Spleen (tissue), 11 donors: ENCODE data around the gene HEPHL1. TPM values are rescaled to one million over a fixed set of nuclear protein-coding genes. Genes with fewer than 3 reads are reported as not detected.

Experiments
- DNase-seq: peaks from one replicate; pipeline ENCODE4 v3.0.0-alpha.2; 2020
- H3K27ac ChIP-seq, 8 donors: fragments of 200-600 bp; sonication (generic) in 7 of 8; 1 replicate in 4 of 8; 2 replicates in 4 of 8; pipeline versions ENCODE4 v1.5.0 to v1.8.0; 2016 to 2021; ENCODE audit warnings: inconsistent platforms in 4 of 8, mild to moderate bottlenecking in 4 of 8, moderate library complexity in 1 of 8
- H3K27me3 ChIP-seq, 7 donors: fragments of 200-600 bp; sonication (generic) in 6 of 7; replicated peaks in 1 of 7; 1 replicate in 4 of 7; 2 replicates in 3 of 7; pipeline versions ENCODE4 v1.5.0 to v1.8.0; 2016 to 2021; ENCODE audit warnings: inconsistent platforms in 3 of 7, mild to moderate bottlenecking in 1 of 7
- H3K36me3 ChIP-seq, 6 donors: fragments of 200-600 bp; sonication (generic) in 5 of 6; 1 replicate in 4 of 6; 2 replicates in 2 of 6; pipeline versions ENCODE4 v1.5.0 to v1.8.0; 2016 to 2021; ENCODE audit warnings: inconsistent platforms in 2 of 6
- H3K4me1 ChIP-seq, 6 donors: fragments of 200-600 bp; sonication (generic) in 5 of 6; 1 replicate in 3 of 6; 2 replicates in 3 of 6; pipeline versions ENCODE4 v1.5.0 to v1.8.0; 2016 to 2021; ENCODE audit warnings: inconsistent platforms in 3 of 6
- H3K4me3 ChIP-seq, 8 donors: fragments of 200-600 bp; sonication (generic) in 7 of 8; 1 replicate in 4 of 8; 2 replicates in 4 of 8; pipeline versions ENCODE4 v1.5.0 to v1.8.0; 2016 to 2021; ENCODE audit warnings: inconsistent platforms in 4 of 8, mild to moderate bottlenecking in 4 of 8, moderate library complexity in 2 of 8
- H3K9me3 ChIP-seq, 8 donors: fragments of 200-600 bp; sonication (generic) in 7 of 8; 1 replicate in 4 of 8; 2 replicates in 4 of 8; pipeline versions ENCODE4 v1.5.0 to v1.8.0; 2016 to 2021; ENCODE audit warnings: inconsistent platforms in 4 of 8
- POLR2A ChIP-seq, 3 donors: fragments of 450-650 bp; IDR thresholded peaks; one replicate each; pipeline ENCODE4 v1.5.1; 2017; ENCODE audit warnings: antibody characterized with exemption in 3 of 3, mild to moderate bottlenecking in 1 of 3
- POLR2AphosphoS5 ChIP-seq, 3 donors: sonication (generic); formaldehyde crosslinking; IDR thresholded peaks; one replicate each; pipeline ENCODE4 v1.5.1; 2017; ENCODE audit warnings: antibody characterized with exemption in 3 of 3
- WGBS, 5 donors: extraction: QIAGEN DNeasy Blood & Tissue Kit in 3 of 5; methylation state at CpG; one replicate each; pipeline versions ENCODE4 v1.1.5 to v1.1.7; 2013 to 2018; 5-methylcytosine and 5-hydroxymethylcytosine counted together
- intact Hi-C: fragments of 100-400 bp; cut with DNase I; formaldehyde crosslinking; loops from one replicate; pipeline ENCODE4 v1.15.0; 2023; ENCODE audit warnings: low total_unique reads
- polyA plus RNA-seq, 3 donors: library from polyadenylated mRNA; stranded (reverse); fragments of 200-250 nt; gene quantifications; one replicate each; pipeline ENCODE4 v1.2.1, GENCODE V29; 2013
- total RNA-seq, 7 donors: library from RNA; depleted of rRNA in 3 of 7; stranded (reverse); fragments of >200 nt in 3 of 7; fragmentation: NEBNext Ultra II Directional in 4 of 7; extraction: Animal tissue kit (Norgen Biotek cat#: 25700) in 4 of 7; gene quantifications; one replicate each; pipeline versions ENCODE4 v1.1.0 to v1.2.1, GENCODE V29; 2016 to 2021
- TF ChIP-seq, protein P1 (sequence below), 11 experiments: fragments of 200-600 bp in 7 of 11; fragments of 450-650 bp in 4 of 11; sonication (generic) in 4 of 11; IDR thresholded peaks in 8 of 11; conservative IDR thresholded peaks in 3 of 11; 1 replicate in 7 of 11; 2 replicates in 4 of 11; pipeline versions ENCODE4 v1.4.0 to v1.8.0; 2016 to 2021; ENCODE audit warnings: antibody characterized with exemption in 11 of 11, inconsistent platforms in 4 of 11, mild to moderate bottlenecking in 1 of 11
- donor health status: healthy with polysubstance abuse.
- donor health status: DM: no; HTN: no; CAD: no; lungs with moderate emphysema.
- donor health status: DM: no; HTN: no; CAD: no.
- donor health status: Bipolar disorder and iron deficiency.
- donor health status: healthy.
- donor health status: DM: no; HTN: no; CAD: no.
- donor health status: DM: yes; HTN: yes; CAD: no.

HEPHL1 gene
- total and polyA plus RNA-seq, 10 donors = not detected

DNA sequence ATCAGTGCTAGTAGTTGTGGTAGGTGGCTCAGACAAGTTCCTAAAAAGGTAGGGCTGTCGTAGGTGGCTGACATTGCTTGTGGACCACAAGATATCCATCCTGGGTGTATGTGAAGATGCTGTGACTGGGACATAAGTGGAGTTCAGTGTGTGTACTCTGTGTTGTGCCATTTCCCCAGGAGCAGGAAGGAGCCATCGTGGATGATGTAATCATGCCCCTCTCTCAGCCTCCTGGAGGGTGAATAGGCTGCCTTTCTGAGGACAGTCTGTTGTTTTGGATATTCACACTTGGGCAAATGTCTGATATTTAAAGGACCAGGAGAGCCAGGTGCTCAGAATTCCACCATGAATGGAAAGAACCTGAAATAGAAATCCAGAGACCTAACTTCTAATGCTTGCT is 2.7 kb downstream of the HEPHL1 start:
- Histone ChIP-seq H3K4me3 (no peak overlapping the region), H3K9me3 (peaks cover 0 to 13% (median 0%) of the 10 kb centered on the region in 8 donors), H3K36me3 (no peaks in the 10 kb centered on the region), H3K27me3 (no peaks in the 10 kb centered on the region), H3K27ac (no peak overlapping the region), H3K4me1 (no peaks in the 10 kb centered on the region)
- 56 to 88% (median 63%) methylated on average over 2 of the region's 2 CpGs for WGBS, 5 donors
- DNase-seq = no peak
- intact Hi-C loops = no loop called here
- TF ChIP-seq POLR2A (IDR thresholded peaks at IDR 0.05) = no peak

DNA sequence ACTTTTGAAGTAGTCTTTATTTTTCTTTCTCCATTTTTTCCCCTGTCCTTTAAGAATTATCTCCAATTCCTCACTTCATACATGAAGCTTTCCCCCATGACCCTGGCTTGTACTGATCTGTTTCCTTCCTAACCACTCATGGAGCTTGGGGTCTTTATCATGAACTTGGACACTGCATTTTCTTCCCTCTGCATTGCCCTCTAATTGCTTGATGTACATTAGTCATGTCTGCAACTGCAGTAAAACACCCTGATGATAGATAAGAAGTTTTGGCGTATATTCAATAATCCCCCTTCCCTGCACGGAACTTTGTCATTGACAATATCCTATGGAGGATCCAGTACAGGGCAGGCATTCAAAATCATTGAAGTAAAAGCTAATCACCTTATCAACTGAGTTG is 3.4 kb downstream of the HEPHL1 start:
- Histone ChIP-seq H3K27me3 (no peaks in the 10 kb centered on the region), H3K27ac (no peak overlapping the region), H3K4me1 (no peaks in the 10 kb centered on the region), H3K9me3 (peaks cover 0 to 13% (median 0%) of the 10 kb centered on the region in 8 donors), H3K36me3 (no peaks in the 10 kb centered on the region), H3K4me3 (no peak overlapping the region)
- WGBS, 5 donors = 67 to 81% (median 71%) methylated on average over 2 of the region's 2 CpGs
- no peak for DNase-seq
- intact Hi-C loops = no loop called here
- TF ChIP-seq POLR2AphosphoS5 (IDR thresholded peaks at IDR 0.05) (no peak), POLR2A (IDR thresholded peaks at IDR 0.05) (no peak)
- TF ChIP-seq, protein P1, sequence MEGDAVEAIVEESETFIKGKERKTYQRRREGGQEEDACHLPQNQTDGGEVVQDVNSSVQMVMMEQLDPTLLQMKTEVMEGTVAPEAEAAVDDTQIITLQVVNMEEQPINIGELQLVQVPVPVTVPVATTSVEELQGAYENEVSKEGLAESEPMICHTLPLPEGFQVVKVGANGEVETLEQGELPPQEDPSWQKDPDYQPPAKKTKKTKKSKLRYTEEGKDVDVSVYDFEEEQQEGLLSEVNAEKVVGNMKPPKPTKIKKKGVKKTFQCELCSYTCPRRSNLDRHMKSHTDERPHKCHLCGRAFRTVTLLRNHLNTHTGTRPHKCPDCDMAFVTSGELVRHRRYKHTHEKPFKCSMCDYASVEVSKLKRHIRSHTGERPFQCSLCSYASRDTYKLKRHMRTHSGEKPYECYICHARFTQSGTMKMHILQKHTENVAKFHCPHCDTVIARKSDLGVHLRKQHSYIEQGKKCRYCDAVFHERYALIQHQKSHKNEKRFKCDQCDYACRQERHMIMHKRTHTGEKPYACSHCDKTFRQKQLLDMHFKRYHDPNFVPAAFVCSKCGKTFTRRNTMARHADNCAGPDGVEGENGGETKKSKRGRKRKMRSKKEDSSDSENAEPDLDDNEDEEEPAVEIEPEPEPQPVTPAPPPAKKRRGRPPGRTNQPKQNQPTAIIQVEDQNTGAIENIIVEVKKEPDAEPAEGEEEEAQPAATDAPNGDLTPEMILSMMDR (IDR thresholded peaks at IDR 0.05 in 8 of 11, conservative IDR thresholded peaks at IDR 0.05 in 3 of 11) = no peak

DNA sequence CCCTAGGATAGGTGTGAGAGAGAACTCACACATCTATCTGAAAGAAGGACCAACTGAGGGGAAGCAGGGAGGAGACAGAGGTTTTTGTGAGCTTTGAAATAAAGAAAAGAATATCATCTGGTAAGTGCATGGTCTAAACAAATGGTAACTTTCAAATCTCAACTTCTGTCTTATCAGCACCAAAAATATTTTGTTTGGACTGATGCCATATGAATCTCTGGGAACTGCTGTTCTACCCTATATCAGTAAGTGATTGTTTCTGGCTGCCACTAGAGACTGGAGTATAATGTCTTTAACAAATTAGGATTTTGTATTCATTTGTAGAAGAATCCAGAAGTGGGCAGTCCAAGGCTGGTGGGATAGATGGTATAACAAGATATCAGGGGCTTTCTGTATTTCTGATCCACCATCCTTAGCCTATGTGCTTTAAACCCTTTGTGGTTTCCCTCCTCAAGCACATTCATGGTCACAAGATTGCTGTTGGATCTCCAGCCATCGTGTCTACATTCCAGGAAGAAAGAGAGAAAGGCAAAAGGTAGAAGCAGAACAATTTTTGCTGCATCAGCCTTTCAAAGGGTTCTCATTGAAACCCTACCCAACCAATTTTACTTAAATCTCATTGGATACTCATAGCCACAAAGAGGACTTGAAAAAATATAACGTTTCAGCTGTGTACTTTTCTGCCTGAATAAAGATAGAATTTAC is 4.7 kb downstream of the HEPHL1 start:
- Histone ChIP-seq H3K9me3 (peaks cover 0 to 17% (median 0%) of the 10 kb centered on the region in 8 donors), H3K36me3 (no peaks in the 10 kb centered on the region), H3K4me3 (no peak overlapping the region), H3K27me3 (no peaks in the 10 kb centered on the region), H3K27ac (no peak overlapping the region), H3K4me1 (no peaks in the 10 kb centered on the region)
- intact Hi-C loops = no loop called here
- no peak for DNase-seq
- 61 to 78% (median 66%) methylated on average over 2 of the region's 2 CpGs for WGBS, 5 donors
- TF ChIP-seq POLR2AphosphoS5 (IDR thresholded peaks at IDR 0.05) = no peak
- TF ChIP-seq POLR2A (IDR thresholded peaks at IDR 0.05) = no peak
- TF ChIP-seq, protein P1 (IDR thresholded peaks at IDR 0.05 in 8 of 11, conservative IDR thresholded peaks at IDR 0.05 in 3 of 11) = no peak

DNA sequence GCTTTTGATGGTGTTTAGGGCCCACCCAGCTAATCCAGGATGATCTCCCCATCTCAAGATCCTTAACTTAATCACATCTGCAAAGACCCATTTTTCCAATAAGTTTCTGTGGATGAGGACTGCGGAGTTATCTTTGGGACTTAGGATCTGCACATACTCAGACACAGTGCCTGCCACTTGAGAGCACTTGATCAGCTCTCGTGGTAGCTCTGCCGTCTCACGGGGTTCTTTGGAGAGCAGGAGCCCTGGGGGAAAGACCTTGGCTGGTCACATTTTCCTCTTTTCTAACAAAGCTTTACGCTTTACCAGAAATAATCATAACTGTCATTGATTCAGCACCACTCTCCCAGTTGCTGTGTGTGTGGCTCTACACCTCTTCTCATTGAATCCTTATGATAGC is 6.1 kb downstream of the HEPHL1 start:
- no peaks in the 10 kb centered on the region for H3K4me1 ChIP-seq
- WGBS, 5 donors = 88 to 95% (median 90%) methylated on average over 5 of the region's 5 CpGs
- no peak for DNase-seq
- H3K36me3 ChIP-seq = no peaks in the 10 kb centered on the region
- TF ChIP-seq POLR2AphosphoS5 (IDR thresholded peaks at IDR 0.05) (no peak), POLR2A (IDR thresholded peaks at IDR 0.05) (no peak)
- TF ChIP-seq, protein P1 (IDR thresholded peaks at IDR 0.05 in 8 of 11, conservative IDR thresholded peaks at IDR 0.05 in 3 of 11) = no peak
- H3K27me3 ChIP-seq = no peaks in the 10 kb centered on the region
- no peak overlapping the region for H3K27ac ChIP-seq
- intact Hi-C loops = no loop called here
- H3K9me3 ChIP-seq = peaks cover 0 to 17% (median 0%) of the 10 kb centered on the region in 8 donors
- no peak overlapping the region for H3K4me3 ChIP-seq
